ENCODE data around the gene IL27RA.

The IL27RA gene

GRCh38 chr19:13996928-13997630 lies 34.5 kb upstream of the IL27RA start:
- DNase-seq, result no peak
- TF ChIP-seq, protein P1, sequence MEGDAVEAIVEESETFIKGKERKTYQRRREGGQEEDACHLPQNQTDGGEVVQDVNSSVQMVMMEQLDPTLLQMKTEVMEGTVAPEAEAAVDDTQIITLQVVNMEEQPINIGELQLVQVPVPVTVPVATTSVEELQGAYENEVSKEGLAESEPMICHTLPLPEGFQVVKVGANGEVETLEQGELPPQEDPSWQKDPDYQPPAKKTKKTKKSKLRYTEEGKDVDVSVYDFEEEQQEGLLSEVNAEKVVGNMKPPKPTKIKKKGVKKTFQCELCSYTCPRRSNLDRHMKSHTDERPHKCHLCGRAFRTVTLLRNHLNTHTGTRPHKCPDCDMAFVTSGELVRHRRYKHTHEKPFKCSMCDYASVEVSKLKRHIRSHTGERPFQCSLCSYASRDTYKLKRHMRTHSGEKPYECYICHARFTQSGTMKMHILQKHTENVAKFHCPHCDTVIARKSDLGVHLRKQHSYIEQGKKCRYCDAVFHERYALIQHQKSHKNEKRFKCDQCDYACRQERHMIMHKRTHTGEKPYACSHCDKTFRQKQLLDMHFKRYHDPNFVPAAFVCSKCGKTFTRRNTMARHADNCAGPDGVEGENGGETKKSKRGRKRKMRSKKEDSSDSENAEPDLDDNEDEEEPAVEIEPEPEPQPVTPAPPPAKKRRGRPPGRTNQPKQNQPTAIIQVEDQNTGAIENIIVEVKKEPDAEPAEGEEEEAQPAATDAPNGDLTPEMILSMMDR (IDR thresholded peaks at IDR 0.05; ENCODE audit: low read depth, low read length, missing control alignments), result no peak
- Histone ChIP-seq H3K27me3 (replicated peaks) (no peaks in the 10 kb centered on the region), H3K27ac (no peak overlapping the region), H3K4me3 (ENCODE audit: low read depth, low read length) (no peak overlapping the region), H3K36me3 (replicated peaks) (peaks cover 7% of the 10 kb centered on the region)
- in situ Hi-C loops (cut with HindIII; ENCODE audit: low pct_ligation_motif_present, low sequenced_read_pairs), result no loop called here

DNA sequence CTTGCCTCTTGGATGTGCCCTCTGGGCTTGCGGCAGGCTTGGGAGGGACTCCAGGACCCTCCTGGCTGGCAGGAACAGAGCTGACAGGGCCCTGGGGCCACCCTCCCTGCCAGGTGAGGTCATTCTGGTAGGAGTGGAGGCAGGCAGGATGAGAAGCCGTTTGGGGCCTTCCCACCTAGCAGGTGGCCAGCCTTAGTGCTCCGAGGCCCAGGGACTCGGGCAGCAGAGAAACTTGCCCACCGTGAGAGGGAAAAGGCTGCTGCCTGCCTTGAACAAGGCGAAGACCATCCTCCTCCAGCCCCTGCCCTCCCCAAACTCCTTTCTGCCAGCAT lies 34.0 kb upstream of the IL27RA start:
- Histone ChIP-seq H3K4me3 (ENCODE audit: low read depth, low read length) (no peak overlapping the region), H3K36me3 (replicated peaks) (peaks cover 2% of the 10 kb centered on the region), H3K27ac (no peak overlapping the region), H3K27me3 (replicated peaks) (no peaks in the 10 kb centered on the region)
- in situ Hi-C loops (cut with HindIII; ENCODE audit: low pct_ligation_motif_present, low sequenced_read_pairs), result no loop called here
- TF ChIP-seq, protein P1 (IDR thresholded peaks at IDR 0.05; ENCODE audit: low read depth, low read length, missing control alignments), result no peak
- no peak for DNase-seq

DNA sequence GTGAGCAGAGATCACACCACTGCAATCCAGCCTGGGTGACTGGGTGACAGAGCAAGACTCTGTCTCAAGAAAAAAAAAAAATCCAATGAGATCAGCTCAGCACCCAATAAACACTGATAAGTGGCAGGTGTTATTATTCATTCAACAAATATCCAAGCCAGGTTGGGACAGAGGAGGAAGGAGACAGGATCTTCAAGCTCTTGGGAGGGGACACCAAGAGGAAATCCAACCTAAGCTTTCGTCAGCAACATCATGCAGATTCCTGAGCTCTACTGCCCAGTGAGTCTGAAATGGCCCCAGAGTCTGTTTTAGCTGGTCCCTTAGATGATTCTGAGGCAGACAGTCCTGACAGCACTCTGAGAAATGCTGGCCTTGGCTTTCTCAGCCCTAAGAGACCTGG lies 33.1 kb upstream of the IL27RA start:
- Histone ChIP-seq H3K4me3 (ENCODE audit: low read depth, low read length) (no peak overlapping the region), H3K36me3 (replicated peaks) (no peaks in the 10 kb centered on the region), H3K27ac (no peak overlapping the region), H3K27me3 (replicated peaks) (no peaks in the 10 kb centered on the region)
- TF ChIP-seq, protein P1 (IDR thresholded peaks at IDR 0.05; ENCODE audit: low read depth, low read length, missing control alignments), result no peak
- no peak for DNase-seq
- in situ Hi-C loops (cut with HindIII; ENCODE audit: low pct_ligation_motif_present, low sequenced_read_pairs), result no loop called here

DNA sequence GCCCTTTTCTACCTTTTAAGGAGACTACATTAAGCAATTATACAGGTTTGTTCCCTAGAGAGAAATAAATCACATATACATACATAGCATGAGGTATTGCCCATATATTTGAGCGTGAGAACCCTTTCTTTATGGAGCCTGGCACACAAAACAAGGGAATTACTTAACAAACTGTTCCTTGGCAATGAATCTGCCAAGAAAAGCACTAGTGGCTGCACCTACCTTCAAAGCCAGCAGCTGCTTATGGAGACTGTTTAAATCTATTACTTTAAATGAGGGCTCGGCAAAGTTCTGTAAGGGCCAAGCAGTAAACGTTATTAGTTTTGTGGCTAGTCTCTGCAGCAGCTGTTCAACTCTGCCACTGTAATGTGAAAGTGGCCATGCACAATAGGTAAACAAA lies 32.5 kb upstream of the IL27RA start:
- in situ Hi-C loops (cut with HindIII; ENCODE audit: low pct_ligation_motif_present, low sequenced_read_pairs), result no loop called here
- DNase-seq, result no peak
- TF ChIP-seq, protein P1 (IDR thresholded peaks at IDR 0.05; ENCODE audit: low read depth, low read length, missing control alignments), result no peak
- no peak overlapping the region for H3K4me3 ChIP-seq (ENCODE audit: low read depth, low read length)
- no peaks in the 10 kb centered on the region for H3K36me3 ChIP-seq (replicated peaks)
- no peaks in the 10 kb centered on the region for H3K27me3 ChIP-seq (replicated peaks)
- H3K27ac ChIP-seq, result no peak overlapping the region

GRCh38 chr19:14000691-14001375 lies 30.7 kb upstream of the IL27RA start:
- in situ Hi-C loops (cut with HindIII; ENCODE audit: low pct_ligation_motif_present, low sequenced_read_pairs), result no loop called here
- TF ChIP-seq, protein P1 (IDR thresholded peaks at IDR 0.05; ENCODE audit: low read depth, low read length, missing control alignments), result no peak
- Histone ChIP-seq H3K27ac (no peak overlapping the region), H3K4me3 (ENCODE audit: low read depth, low read length) (no peak overlapping the region), H3K36me3 (replicated peaks) (no peaks in the 10 kb centered on the region), H3K27me3 (replicated peaks) (no peaks in the 10 kb centered on the region)
- DNase-seq, result no peak

Data from brain microvascular endothelial cell (primary cell).